ENCODE results near the gene SIGLEC15. TPM values are rescaled to one million over a fixed set of nuclear protein-coding genes. Genes with fewer than 3 reads are reported as not detected.

SIGLEC15 gene
- total RNA-seq, 1 experiment from 2014 or later = not detected

DNA sequence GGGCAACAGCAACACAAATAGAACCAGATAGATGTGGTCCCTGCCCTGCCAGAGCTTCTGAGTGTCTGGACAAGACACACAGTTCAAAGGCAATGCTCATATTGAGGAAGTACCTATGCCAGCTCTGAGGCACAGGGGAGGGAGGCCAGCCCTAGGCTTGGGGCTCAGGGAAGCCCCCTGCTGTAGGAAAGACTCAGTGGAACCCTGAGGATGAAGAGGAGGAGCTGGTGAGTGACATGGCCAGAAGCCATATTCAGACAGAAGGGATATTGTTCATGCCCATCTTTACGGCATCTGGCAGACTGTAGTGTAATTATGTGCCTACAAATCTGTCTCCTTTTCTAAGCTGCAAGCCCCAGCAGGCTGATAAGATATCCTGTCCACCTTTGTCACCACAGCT, 8.8 kb downstream of the SIGLEC15 start:
- Histone ChIP-seq H3K9me2 (ENCODE audit: insufficient read depth) (no peaks in the 10 kb centered on the region), H3K9me3 (ENCODE audit: control insufficient read depth in 1 of 2, insufficient read depth in 1 of 2, low read depth in 1 of 2, low read length in 2 of 2) (no peaks in the 10 kb centered on the region), H3K27me3 (ENCODE audit: insufficient read depth, low read length) (no peaks in the 10 kb centered on the region), H3K4me1 (ENCODE audit: control insufficient read depth in 1 of 2, insufficient read depth in 2 of 2, low read length in 2 of 2) (peaks cover 0 to 5% of the 10 kb centered on the region in 2 experiments; a peak in 2 of 4 replicates), H2AFZ (ENCODE audit: low read depth, low read length, poor library complexity, severe bottlenecking) (no peak overlapping the region), H3K4me3 (replicated peaks in 1 of 2; ENCODE audit: low read depth in 1 of 2, low read length in 2 of 2) (no peak overlapping the region), H3K9ac (ENCODE audit: low read length) (no peak overlapping the region), H3K27ac (ENCODE audit: low read depth, low read length) (no peak overlapping the region), H3K79me2 (ENCODE audit: insufficient read depth, low read length) (no peaks in the 10 kb centered on the region), H3K4me2 (ENCODE audit: low read length) (no peak overlapping the region), H3K36me3 (ENCODE audit: control insufficient read depth in 1 of 2, insufficient read depth in 2 of 2, low read length in 2 of 2) (no peaks in the 10 kb centered on the region), H4K20me1 (ENCODE audit: insufficient read depth) (no peaks in the 10 kb centered on the region)
- DNase-seq (ENCODE audit: low read depth, low spot score) = no peak
- intact Hi-C loops (cut with micrococcal nuclease) = no loop called here
- no TSS peak for BruUV-seq (replicated peaks)
- ChIA-PET CTCF (no interaction called here), POLR2A (no interaction called here), RAD21 (ENCODE audit: low non-redundant PET in 1 of 2, low total read pairs in 2 of 2, uncharacterized antibody in 2 of 2, unreplicated experiment in 2 of 2) (no interaction called here)
- ATAC-seq = no peak
- TF ChIP-seq EZH2phosphoT487 (IDR thresholded peaks at IDR 0.05; ENCODE audit: borderline replicate concordance) (no peak), CBX3 (IDR thresholded peaks at IDR 0.05; ENCODE audit: low read depth) (no peak), YY1 (IDR thresholded peaks at IDR 0.05; ENCODE audit: extremely low read depth, insufficient replicate concordance, low read depth, low read length) (no peak), JUND (IDR thresholded peaks at IDR 0.05) (no peak), POLR2AphosphoS5 (IDR thresholded peaks at IDR 0.05; ENCODE audit: low read depth, low read length) (no peak), SP1 (IDR thresholded peaks at IDR 0.05; ENCODE audit: low read depth) (no peak)

DNA sequence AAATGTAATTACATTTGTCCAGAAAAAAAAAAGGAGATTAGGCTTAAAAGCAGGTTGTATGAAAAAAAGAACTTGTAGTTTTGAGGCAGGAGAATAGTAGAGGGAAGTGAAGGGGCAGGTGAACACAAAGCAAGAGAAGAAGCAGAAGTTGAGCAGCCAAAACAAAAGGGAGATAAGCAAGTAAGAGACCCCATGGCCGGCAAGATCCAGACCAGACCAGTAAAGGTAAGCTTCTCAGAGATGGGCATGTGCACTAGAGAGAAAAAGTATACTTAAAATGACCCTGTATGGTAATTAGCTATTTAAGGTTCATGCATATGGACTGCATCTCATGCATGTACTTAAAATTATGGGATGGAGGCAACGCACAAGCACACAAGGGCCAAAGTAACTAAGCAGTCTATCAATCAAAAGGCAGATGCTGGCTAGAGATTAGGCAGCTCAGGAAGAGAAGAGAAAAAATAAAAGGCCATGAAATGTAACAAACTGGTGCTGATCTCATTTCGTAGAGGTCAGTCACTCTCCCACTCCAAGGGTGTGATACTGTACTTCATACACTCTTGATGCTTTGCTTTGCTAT, 9.7 kb downstream of the SIGLEC15 start:
- Histone ChIP-seq H3K4me3 (replicated peaks in 1 of 2; ENCODE audit: low read depth in 1 of 2, low read length in 2 of 2) (no peak overlapping the region), H3K9me2 (ENCODE audit: insufficient read depth) (no peaks in the 10 kb centered on the region), H3K9me3 (ENCODE audit: control insufficient read depth in 1 of 2, insufficient read depth in 1 of 2, low read depth in 1 of 2, low read length in 2 of 2) (no peaks in the 10 kb centered on the region), H3K27ac (ENCODE audit: low read depth, low read length) (no peak overlapping the region), H3K79me2 (ENCODE audit: insufficient read depth, low read length) (no peaks in the 10 kb centered on the region), H2AFZ (ENCODE audit: low read depth, low read length, poor library complexity, severe bottlenecking) (no peak overlapping the region), H3K36me3 (ENCODE audit: control insufficient read depth in 1 of 2, insufficient read depth in 2 of 2, low read length in 2 of 2) (no peaks in the 10 kb centered on the region), H3K4me2 (ENCODE audit: low read length) (no peak overlapping the region), H3K9ac (ENCODE audit: low read length) (no peak overlapping the region), H3K4me1 (ENCODE audit: control insufficient read depth in 1 of 2, insufficient read depth in 2 of 2, low read length in 2 of 2) (no peaks in the 10 kb centered on the region), H3K27me3 (ENCODE audit: insufficient read depth, low read length) (no peaks in the 10 kb centered on the region), H4K20me1 (ENCODE audit: insufficient read depth) (no peaks in the 10 kb centered on the region)
- ATAC-seq (no peak), DNase-seq (ENCODE audit: low read depth, low spot score) (no peak)
- intact Hi-C loops (cut with micrococcal nuclease) = no loop called here
- ChIA-PET RAD21 (ENCODE audit: low non-redundant PET in 1 of 2, low total read pairs in 2 of 2, uncharacterized antibody in 2 of 2, unreplicated experiment in 2 of 2) (no interaction called here), CTCF (no interaction called here), POLR2A (no interaction called here)
- BruUV-seq (replicated peaks) = no TSS peak
- no peak for TF ChIP-seq POLR2A (IDR thresholded peaks at IDR 0.05; ENCODE audit: borderline replicate concordance, extremely low read depth, insufficient read depth, insufficient read length)
- no peak for TF ChIP-seq EZH2phosphoT487 (IDR thresholded peaks at IDR 0.05; ENCODE audit: borderline replicate concordance)
- TF ChIP-seq EZH2 (IDR thresholded peaks at IDR 0.05) = no peak
- no peak for TF ChIP-seq SP1 (IDR thresholded peaks at IDR 0.05; ENCODE audit: low read depth)
- no peak for TF ChIP-seq RAD21 (IDR thresholded peaks at IDR 0.05; ENCODE audit: low read depth)
- no peak for TF ChIP-seq YY1 (IDR thresholded peaks at IDR 0.05; ENCODE audit: extremely low read depth, insufficient replicate concordance, low read depth, low read length)
- TF ChIP-seq JUND (IDR thresholded peaks at IDR 0.05) = no peak
- no peak for TF ChIP-seq CBX3 (IDR thresholded peaks at IDR 0.05; ENCODE audit: low read depth)
